IMR-90 (cell line): ENCODE measurements around the gene FADD. TPM values are rescaled to one million over a fixed set of nuclear protein-coding genes. Genes with fewer than 3 reads are reported as not detected.

Experiments used
- ATAC-seq: fragments of 200-7000 bp; cut with Tn5 transposase; 2 replicates; pipeline ENCODE4 v1.9.1; 2020; ENCODE audit warnings: low read depth, mild to moderate bottlenecking, moderate library complexity
- BruUV-seq: library from RNA; stranded (reverse); fragments of 400-500 nt; replicated peaks from 2 replicates; lab custom pipeline; 2021; lab: Mats Ljungman, UMichigan
- CTCF ChIA-PET: fragments of 300-600 bp; formaldehyde crosslinking; extraction: SDS; loops from one replicate; lab custom pipeline; 2021; ENCODE audit warnings: antibody characterized with exemption; lab: Yijun Ruan, JAX
- POLR2A ChIA-PET: fragments of 300-600 bp; sonication (Branson Sonifier 250); formaldehyde crosslinking; loops from one replicate; lab custom pipeline; 2022; ENCODE audit warnings: antibody characterized with exemption; ENCODE audit not compliant: unreplicated experiment; lab: Charles Lee
- DNase-seq: peaks from one replicate; pipeline ENCODE4 v3.0.0; 2013
- H2AFZ ChIP-seq: replicated peaks from 2 replicates; pipeline ENCODE3; 2013; ENCODE audit warnings: low read length, mild to moderate bottlenecking; ENCODE audit not compliant: poor library complexity
- H2AK5ac ChIP-seq: 2 replicates; pipeline ENCODE4 v1.6.1; 2013; ENCODE audit warnings: low read depth, low read length, inconsistent platforms
- H2AK9ac ChIP-seq: replicated peaks from 2 replicates; pipeline ENCODE3; 2013; ENCODE audit warnings: mild to moderate bottlenecking, low read depth, low read length, moderate library complexity; ENCODE audit not compliant: poor library complexity
- H2BK120ac ChIP-seq: 2 replicates; pipeline ENCODE4 v1.6.1; 2013; ENCODE audit warnings: low read depth, low read length, inconsistent platforms
- H2BK15ac ChIP-seq: 3 replicates; pipeline ENCODE4 v1.6.1; 2013; ENCODE audit warnings: low read depth, low read length, inconsistent platforms
- H2BK20ac ChIP-seq: 2 replicates; pipeline ENCODE4 v1.6.1; 2013; ENCODE audit warnings: low read depth, mild to moderate bottlenecking, inconsistent platforms, low read length, moderate library complexity
- H2BK5ac ChIP-seq: 2 replicates; pipeline ENCODE4 v1.6.1; 2013; ENCODE audit warnings: mild to moderate bottlenecking, low read depth, low read length, inconsistent platforms; ENCODE audit not compliant: poor library complexity, severe bottlenecking
- H3K14ac ChIP-seq: replicated peaks from 2 replicates; pipeline ENCODE4 v1.6.1; 2013; ENCODE audit warnings: low read depth, low read length, inconsistent platforms
- H3K18ac ChIP-seq: 2 replicates; pipeline ENCODE4 v1.6.1; 2013; ENCODE audit warnings: low read depth, low read length, control low read depth
- H3K23ac ChIP-seq: 2 replicates; pipeline ENCODE4 v1.6.1; 2013; ENCODE audit warnings: low read depth, low read length, inconsistent platforms
- H3K27ac ChIP-seq: 2 replicates; pipeline ENCODE4 v1.5.1; 2013; ENCODE audit warnings: mild to moderate bottlenecking, control low read depth, low read length; ENCODE audit not compliant: insufficient read depth
- H3K27me3 ChIP-seq: 2 replicates; pipeline ENCODE4 v1.6.1; 2013; ENCODE audit warnings: low read length; ENCODE audit not compliant: control insufficient read depth, insufficient read depth
- H3K36me3 ChIP-seq: 2 replicates; pipeline ENCODE4 v1.6.1; 2013; ENCODE audit warnings: low read length, mixed read lengths; ENCODE audit not compliant: control insufficient read depth, insufficient read depth
- H3K4ac ChIP-seq: 2 replicates; pipeline ENCODE4 v1.6.1; 2013; ENCODE audit warnings: low read depth, low read length, inconsistent platforms
- H3K4me1 ChIP-seq: 2 replicates; pipeline ENCODE4 v1.6.1; 2013; ENCODE audit warnings: low read length, mixed read lengths; ENCODE audit not compliant: control insufficient read depth, insufficient read depth
- H3K4me2 ChIP-seq: 2 replicates; pipeline ENCODE4 v1.6.1; 2013; ENCODE audit warnings: low read depth, mild to moderate bottlenecking, control low read depth, low read length, moderate library complexity
- H3K4me3 ChIP-seq: 2 replicates; pipeline ENCODE4 v1.5.1; 2013; ENCODE audit warnings: low read depth, mild to moderate bottlenecking, control low read depth, low read length, moderate library complexity; ENCODE audit not compliant: insufficient read depth
- H3K56ac ChIP-seq: 2 replicates; pipeline ENCODE4 v1.6.1; 2013; ENCODE audit warnings: low read length, inconsistent platforms; ENCODE audit not compliant: insufficient read depth; ENCODE audit errors: extremely low read depth
- H3K79me1 ChIP-seq, 2 experiments: 2 replicates each; pipeline ENCODE4 v1.6.1; 2013; ENCODE audit warnings: low read length in 2 of 2, inconsistent platforms in 1 of 2, low read depth in 1 of 2
- H3K9ac ChIP-seq: 2 replicates; pipeline ENCODE4 v1.6.1; 2013; ENCODE audit warnings: low read depth, low read length, control low read depth
- H3K9me1 ChIP-seq: 2 replicates; pipeline ENCODE4 v1.6.1; 2013; ENCODE audit warnings: low read length, inconsistent platforms; ENCODE audit not compliant: insufficient read depth
- H3K9me3 ChIP-seq: 2 replicates; pipeline ENCODE4 v1.6.1; 2013; ENCODE audit warnings: low read length; ENCODE audit not compliant: control insufficient read depth, insufficient read depth
- H4K20me1 ChIP-seq: 2 replicates; pipeline ENCODE4 v1.6.1; 2013; ENCODE audit warnings: low read length, inconsistent platforms; ENCODE audit not compliant: insufficient read depth
- H4K5ac ChIP-seq: 2 replicates; pipeline ENCODE4 v1.6.1; 2013; ENCODE audit warnings: mild to moderate bottlenecking, low read depth, low read length, control low read depth
- H4K8ac ChIP-seq, 2 experiments: 2 replicates each; pipeline ENCODE4 v1.6.1; 2013; ENCODE audit warnings: low read depth in 2 of 2, low read length in 2 of 2, control low read depth in 1 of 2, inconsistent platforms in 1 of 2
- H4K91ac ChIP-seq: 2 replicates; pipeline ENCODE4 v1.6.1; 2013; ENCODE audit warnings: low read depth, low read length, inconsistent platforms; ENCODE audit not compliant: insufficient read depth
- BHLHE40 ChIP-seq: fragments of 150-350 bp; IDR thresholded peaks from 2 replicates; pipeline ENCODE4 v1.6.1; 2016; ENCODE audit warnings: mild to moderate bottlenecking, low read depth, low read length
- CHD1 ChIP-seq: IDR thresholded peaks from 2 replicates; pipeline ENCODE4 v1.6.1; 2012; ENCODE audit warnings: low read depth, low read length, improper control_type of control experiment
- FOS ChIP-seq: fragments of 150-350 bp; IDR thresholded peaks from 2 replicates; pipeline ENCODE4 v1.6.1; 2016; ENCODE audit warnings: low read depth, low read length
- MAFK ChIP-seq: IDR thresholded peaks from 2 replicates; pipeline ENCODE4 v1.6.1; 2012; ENCODE audit warnings: low read depth, low read length, improper control_type of control experiment
- MAZ ChIP-seq: IDR thresholded peaks from 2 replicates; pipeline ENCODE4 v1.6.1; 2012; ENCODE audit warnings: low read depth, mild to moderate bottlenecking, low read length, improper control_type of control experiment, moderate library complexity, borderline replicate concordance
- MXI1 ChIP-seq: IDR thresholded peaks from 2 replicates; pipeline ENCODE4 v1.6.1; 2012; ENCODE audit warnings: low read depth, mild to moderate bottlenecking, low read length, moderate library complexity, borderline replicate concordance
- NFE2L2 ChIP-seq: fragments of 150-350 bp; IDR thresholded peaks from 2 replicates; pipeline ENCODE4 v1.6.1; 2016; ENCODE audit warnings: low read depth, mild to moderate bottlenecking, low read length
- POLR2A ChIP-seq: IDR thresholded peaks from 2 replicates; pipeline ENCODE4 v1.6.1; 2012; ENCODE audit warnings: mild to moderate bottlenecking, low read depth, low read length
- RAD21 ChIP-seq: IDR thresholded peaks from 2 replicates; pipeline ENCODE4 v1.6.1; 2012; ENCODE audit warnings: low read length, improper control_type of control experiment
- RCOR1 ChIP-seq: IDR thresholded peaks from 2 replicates; pipeline ENCODE4 v1.6.1; 2012; ENCODE audit warnings: mild to moderate bottlenecking, low read length, improper control_type of control experiment; ENCODE audit not compliant: insufficient replicate concordance
- RFX5 ChIP-seq: IDR thresholded peaks from 2 replicates; pipeline ENCODE4 v1.8.0; 2012; ENCODE audit warnings: low read depth, mild to moderate bottlenecking, low read length, moderate library complexity
- SMC3 ChIP-seq: fragments of 150-350 bp; IDR thresholded peaks from 2 replicates; pipeline ENCODE4 v1.6.1; 2016; ENCODE audit warnings: low read depth, mild to moderate bottlenecking, antibody characterized with exemption, low read length, moderate library complexity
- USF2 ChIP-seq: fragments of 150-350 bp; IDR thresholded peaks from 2 replicates; pipeline ENCODE4 v1.6.1; 2017; ENCODE audit warnings: mild to moderate bottlenecking, antibody characterized with exemption, low read length, low read depth
- WGBS, 2 experiments: methylation state at CpG; one replicate each; pipeline versions ENCODE4 v1.1.5 to v1.1.7; 2013; ENCODE audit warnings: missing lambda C conversion rate in 2 of 2; ENCODE audit not compliant: insufficient read length in 1 of 2; ENCODE audit errors: extremely low coverage in 2 of 2; 5-methylcytosine and 5-hydroxymethylcytosine counted together
- dilution Hi-C: fragments of 300-500 bp; cut with HindIII; formaldehyde crosslinking; loops from one replicate; pipeline ENCODE4 v1.14.3; 2018; ENCODE audit warnings: low sequenced_read_pairs; ENCODE audit not compliant: unreplicated experiment
- in situ Hi-C: fragments of 300-500 bp; cut with MboI; formaldehyde crosslinking; loops from 3 replicates; pipeline ENCODE4 v1.14.3; 2019; ENCODE audit warnings: low sequenced_read_pairs, inconsistent platforms, mixed read lengths
- intact Hi-C: fragments of 100-400 bp; cut with micrococcal nuclease; formaldehyde crosslinking; loops from 2 replicates; pipeline ENCODE4 v1.10.0; 2022
- polyA plus RNA-seq, 3 experiments: library from polyadenylated mRNA; depleted of rRNA; stranded (reverse); fragments of >200 nt; gene quantifications; 2 replicates each; pipeline ENCODE4 v1.2.3, GENCODE V29; 2012; ENCODE audit warnings: low replicate concordance in 1 of 3
- total RNA-seq: library from RNA; depleted of rRNA; stranded (reverse); fragments of >200 nt; gene quantifications from 2 replicates; pipeline ENCODE4 v1.2.3, GENCODE V29; 2012
- TF ChIP-seq, protein P1 (sequence below): fragments of 150-350 bp; IDR thresholded peaks from 2 replicates; pipeline ENCODE4 v1.6.1; 2016; ENCODE audit warnings: low read depth, mild to moderate bottlenecking, low read length, moderate library complexity, borderline replicate concordance

The FADD gene
- total and polyA plus RNA-seq, 2 of the 4 experiments (the other 2 are of a cell fraction) = 38.1 to 44.4 TPM

DNA sequence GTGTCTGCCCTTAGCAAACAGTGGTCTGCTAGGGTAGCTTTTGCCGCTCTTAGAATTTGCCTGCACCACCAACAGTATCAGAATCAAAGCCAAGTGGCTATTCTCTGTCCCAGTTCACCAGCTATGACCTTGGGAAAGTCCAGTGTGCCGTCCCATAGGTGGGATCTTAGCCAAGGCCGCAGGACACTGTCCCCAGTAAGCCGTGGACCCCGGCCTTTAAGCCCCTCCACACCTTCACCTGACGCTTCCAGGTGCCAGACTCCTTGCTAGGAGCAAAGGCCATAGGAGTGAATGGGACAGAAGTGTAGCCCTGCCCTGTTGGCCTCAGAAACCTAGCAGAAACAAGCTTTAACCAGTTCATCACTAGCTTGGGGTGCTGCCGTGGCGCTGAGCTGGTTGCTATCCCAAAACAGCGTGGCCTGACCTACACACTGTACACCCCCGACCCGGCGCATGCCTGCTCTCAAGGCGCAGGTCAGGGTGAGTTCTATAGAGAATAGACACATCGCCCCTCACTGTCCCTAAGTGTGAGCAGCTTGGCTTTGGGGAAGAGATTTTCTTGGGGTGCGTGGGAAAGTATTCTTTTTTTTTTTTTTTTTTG, 4.5 kb downstream of the FADD start:
- no peaks in the 10 kb centered on the region for H3K27me3 ChIP-seq
- H3K56ac ChIP-seq = no peak overlapping the region
- ChIA-PET POLR2A (interaction anchor here (0.6 kb wide), 1 partner anchor 140 kb away, joined by 5 read pairs; no protein-coding TSS in a partner anchor), CTCF (no interaction called here)
- no peak overlapping the region for H2AFZ ChIP-seq
- peaks cover 22% of the 10 kb centered on the region for H3K9me1 ChIP-seq
- WGBS, 2 experiments = no CpG with 5 or more reads among the region's 15 CpGs
- H3K18ac ChIP-seq = no peak overlapping the region
- no peak overlapping the region for H2BK5ac ChIP-seq
- TF ChIP-seq BHLHE40 (no peak), MAZ (no peak), RAD21 (no peak), FOS (no peak), USF2 (no peak), NFE2L2 (no peak), POLR2A (no peak), RCOR1 (no peak), RFX5 (no peak), MXI1 (no peak), CHD1 (no peak), MAFK (no peak), SMC3 (no peak)
- TF ChIP-seq, protein P1, sequence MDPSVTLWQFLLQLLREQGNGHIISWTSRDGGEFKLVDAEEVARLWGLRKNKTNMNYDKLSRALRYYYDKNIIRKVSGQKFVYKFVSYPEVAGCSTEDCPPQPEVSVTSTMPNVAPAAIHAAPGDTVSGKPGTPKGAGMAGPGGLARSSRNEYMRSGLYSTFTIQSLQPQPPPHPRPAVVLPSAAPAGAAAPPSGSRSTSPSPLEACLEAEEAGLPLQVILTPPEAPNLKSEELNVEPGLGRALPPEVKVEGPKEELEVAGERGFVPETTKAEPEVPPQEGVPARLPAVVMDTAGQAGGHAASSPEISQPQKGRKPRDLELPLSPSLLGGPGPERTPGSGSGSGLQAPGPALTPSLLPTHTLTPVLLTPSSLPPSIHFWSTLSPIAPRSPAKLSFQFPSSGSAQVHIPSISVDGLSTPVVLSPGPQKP = no peak
- dilution Hi-C loops (no loop called here), in situ Hi-C loops (no loop called here), intact Hi-C loops (loop anchor here (10.0 kb wide), 1 partner anchor 117 kb away; no protein-coding TSS in a partner anchor)
- H2BK20ac ChIP-seq = no peak overlapping the region
- H3K36me3 ChIP-seq = peaks cover 39% of the 10 kb centered on the region
- H2BK15ac ChIP-seq = no peak overlapping the region
- no peak overlapping the region for H4K91ac ChIP-seq
- no peak overlapping the region for H2AK5ac ChIP-seq
- peaks cover 68% of the 10 kb centered on the region for H4K20me1 ChIP-seq
- H4K8ac ChIP-seq = no peak overlapping the region
- H3K14ac ChIP-seq = no peak overlapping the region
- ATAC-seq = no peak
- H3K4me1 ChIP-seq = peaks cover 3% of the 10 kb centered on the region; the same call in 1 of the 2 replicates
- no peak overlapping the region for H3K23ac ChIP-seq
- H2BK120ac ChIP-seq = no peak overlapping the region
- no peak overlapping the region for H3K27ac ChIP-seq
- no peak overlapping the region for H3K4me3 ChIP-seq
- H3K4ac ChIP-seq = no peak overlapping the region
- no peak overlapping the region for H3K4me2 ChIP-seq
- H3K9me3 ChIP-seq = no peaks in the 10 kb centered on the region
- DNase-seq = no peak
- H3K79me1 ChIP-seq = peaks cover 22 to 66% of the 10 kb centered on the region in 2 experiments; a peak in 3 of 4 replicates
- no peak overlapping the region for H2AK9ac ChIP-seq
- H3K9ac ChIP-seq = no peak overlapping the region
- H4K5ac ChIP-seq = no peak overlapping the region
- BruUV-seq = no TSS peak
